Measurements from ENCODE around the gene LDLRAP1. TPM values are rescaled to one million over a fixed set of nuclear protein-coding genes. Genes with fewer than 3 reads are reported as not detected.
A peak's percentile ranks its signal among the peaks of the same experiment; 100 is the strongest.

The LDLRAP1 gene
- total and polyA plus RNA-seq, 4 donors = 5.2 to 17.8 (median 13.3) TPM

GRCh38 chr1:25566730-25567341, 23.4 kb downstream of the LDLRAP1 start:
- no peak overlapping the region for H3K9ac ChIP-seq (ENCODE audit: low read depth in 1 of 2, low read length in 2 of 2)
- peaks cover 0 to 19% (median 2%) of the 10 kb centered on the region in 4 donors for H3K36me3 ChIP-seq (ENCODE audit: control insufficient read depth in 4 of 4, insufficient read depth in 3 of 4, low read depth in 1 of 4, low read length in 3 of 4)
- TF ChIP-seq ATF3 (IDR thresholded peaks at IDR 0.05) (no peak), RXRA (IDR thresholded peaks at IDR 0.05) (peak; percentile 29 to 47), NR2F2 (IDR thresholded peaks at IDR 0.05) (peak; percentile 39)
- no peaks in the 10 kb centered on the region for H3K27me3 ChIP-seq (ENCODE audit: control insufficient read depth in 4 of 4, insufficient read depth in 4 of 4, low read length in 3 of 4)
- H3K4me1 ChIP-seq (ENCODE audit: control insufficient read depth in 4 of 4, insufficient read depth in 4 of 4, low read length in 3 of 4) = peaks cover 7 to 38% (median 30%) of the 10 kb centered on the region in 4 donors
- H3K27ac ChIP-seq (ENCODE audit: low read depth in 1 of 2, low read length in 2 of 2) = peak overlapping the region; percentile 55 to 76
- DNase-seq (ENCODE audit: low spot score) = no peak
- 60% methylated on average over 21 of the region's 21 CpGs for WGBS
- no peaks in the 10 kb centered on the region for H3K9me3 ChIP-seq (ENCODE audit: control insufficient read depth in 4 of 4, low read length in 3 of 4)
- H3K4me3 ChIP-seq (ENCODE audit: low read depth in 1 of 3, low read length in 3 of 3) = no peak overlapping the region

- no peak for TF ChIP-seq EGR1 (IDR thresholded peaks at IDR 0.05; ENCODE audit: low read depth in 2 of 2)
- no peak for TF ChIP-seq YY1 (IDR thresholded peaks at IDR 0.05)
- no peak for TF ChIP-seq HNF4A (conservative IDR thresholded peaks at IDR 0.05)
- no peak for TF ChIP-seq NR2F2 (IDR thresholded peaks at IDR 0.05)
- TF ChIP-seq RXRA (IDR thresholded peaks at IDR 0.05) = no peak
- no peak for TF ChIP-seq CTCF (IDR thresholded peaks at IDR 0.05; ENCODE audit: low read depth, low read length, missing input control)
- TF ChIP-seq RAD21 (IDR thresholded peaks at IDR 0.05) = no peak
- no peak for TF ChIP-seq HNF4G (IDR thresholded peaks at IDR 0.05)
- no peak for TF ChIP-seq MAX (IDR thresholded peaks at IDR 0.05)
- no peak for TF ChIP-seq REST (IDR thresholded peaks at IDR 0.05)
- no peak for TF ChIP-seq TAF1 (conservative IDR thresholded peaks at IDR 0.05)
- Histone ChIP-seq H3K36me3 (ENCODE audit: control insufficient read depth in 4 of 4, insufficient read depth in 3 of 4, low read depth in 1 of 4, low read length in 3 of 4) (peaks cover 0 to 13% (median 2%) of the 10 kb centered on the region in 4 donors), H3K27me3 (ENCODE audit: control insufficient read depth in 4 of 4, insufficient read depth in 4 of 4, low read length in 3 of 4) (no peaks in the 10 kb centered on the region), H3K9ac (ENCODE audit: low read depth in 1 of 2, low read length in 2 of 2) (no peak overlapping the region), H3K4me3 (ENCODE audit: low read depth in 1 of 3, low read length in 3 of 3) (no peak overlapping the region), H3K9me3 (ENCODE audit: control insufficient read depth in 4 of 4, low read length in 3 of 4) (no peaks in the 10 kb centered on the region), H3K4me1 (ENCODE audit: control insufficient read depth in 4 of 4, insufficient read depth in 4 of 4, low read length in 3 of 4) (peaks cover 7 to 47% (median 38%) of the 10 kb centered on the region in 4 donors), H3K27ac (ENCODE audit: low read depth in 1 of 2, low read length in 2 of 2) (peak overlapping the region; percentile 37 to 76)
- no peak for DNase-seq (ENCODE audit: low spot score)
- WGBS = 88% methylated on average over 10 of the region's 10 CpGs
Measured at GRCh38 chr1:25567710-25568089, 24.3 kb downstream of the LDLRAP1 start.

Data from liver (tissue), 9 donors.